Stimulated activated CD4-positive, alpha-beta T cell treated with anti-CD3 and anti-CD28 coated beads, Interleukin-2, amount 100 ng/mL, for 48 hours (primary cell): ENCODE results near the gene SEMA3A.

Experiments
- DNase-seq, 2 donors: peaks; one replicate each; pipeline ENCODE4 v3.0.0-alpha.2; 2020

SEMA3A gene

GRCh38 chr7:83921271-83921940 is 273.2 kb downstream of the SEMA3A start:
- no peak for DNase-seq

DNA sequence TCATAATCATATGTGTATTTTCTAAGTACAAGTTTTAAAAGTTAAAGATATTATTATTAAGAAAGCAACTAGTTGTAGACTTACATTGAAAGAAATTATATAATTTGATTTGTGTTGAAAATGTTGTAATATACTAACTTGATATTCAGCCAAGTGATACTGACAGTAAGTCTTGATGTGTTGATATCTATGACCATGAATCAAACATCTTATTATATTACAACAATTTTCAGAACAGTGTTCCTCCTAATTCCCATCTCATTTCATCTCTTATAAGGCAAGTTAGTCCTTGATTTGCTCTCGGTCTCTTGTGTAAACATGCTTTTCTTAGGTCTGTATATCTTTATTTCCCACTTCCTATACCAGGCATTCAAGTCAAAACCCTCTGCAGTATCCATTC is 276.4 kb downstream of the SEMA3A start:
- no peak for DNase-seq

DNA sequence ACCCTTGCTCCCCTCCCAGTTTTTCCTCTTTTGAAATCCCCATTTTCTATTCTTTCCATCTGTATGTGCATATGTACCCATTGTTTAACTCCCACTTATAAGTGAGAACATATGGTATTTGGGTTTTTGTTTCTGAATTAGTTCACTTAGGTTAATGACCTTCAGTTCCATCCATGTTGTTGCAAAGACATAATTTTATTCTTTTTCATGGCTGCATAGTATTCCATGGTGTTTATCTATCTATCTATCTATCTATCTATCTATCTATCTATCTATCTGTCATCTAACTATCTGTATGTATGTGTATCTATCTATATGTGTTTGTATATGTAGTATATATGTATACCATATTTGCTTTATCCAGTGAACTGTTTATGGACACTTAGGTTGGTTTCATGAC is 281.4 kb downstream of the SEMA3A start:
- DNase-seq = no peak

DNA sequence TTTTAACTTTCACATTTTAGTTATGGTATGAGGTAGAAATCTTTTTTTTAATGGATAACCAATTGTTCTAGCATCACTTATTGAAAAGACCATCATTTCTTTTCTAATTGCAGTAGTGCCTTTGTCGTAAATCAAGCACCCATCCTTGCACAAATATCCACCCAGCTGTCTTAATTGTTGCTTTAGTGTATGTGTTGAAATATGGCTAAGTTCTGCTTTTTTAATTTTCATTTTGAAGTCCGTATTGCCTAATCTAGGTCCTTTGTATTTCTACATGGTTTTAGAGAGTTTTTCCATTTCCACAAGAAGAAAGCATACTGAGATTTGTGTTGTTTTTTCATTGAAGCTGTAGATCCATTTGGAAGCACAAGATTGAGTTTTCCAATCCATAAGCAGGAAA is 286.1 kb downstream of the SEMA3A start:
- DNase-seq = no peak
